GM12873 (cell line): Measurements from ENCODE around the gene CDH6.

ENCODE experiments used
- TF ChIP-seq, protein P1 (sequence below): IDR thresholded peaks from 2 replicates; pipeline ENCODE4 v1.5.1; 2012; ENCODE audit warnings: low read depth, mild to moderate bottlenecking, moderate library complexity, low read length, control low read depth; ENCODE audit not compliant: insufficient read depth; ENCODE audit errors: missing control alignments

The CDH6 gene

DNA sequence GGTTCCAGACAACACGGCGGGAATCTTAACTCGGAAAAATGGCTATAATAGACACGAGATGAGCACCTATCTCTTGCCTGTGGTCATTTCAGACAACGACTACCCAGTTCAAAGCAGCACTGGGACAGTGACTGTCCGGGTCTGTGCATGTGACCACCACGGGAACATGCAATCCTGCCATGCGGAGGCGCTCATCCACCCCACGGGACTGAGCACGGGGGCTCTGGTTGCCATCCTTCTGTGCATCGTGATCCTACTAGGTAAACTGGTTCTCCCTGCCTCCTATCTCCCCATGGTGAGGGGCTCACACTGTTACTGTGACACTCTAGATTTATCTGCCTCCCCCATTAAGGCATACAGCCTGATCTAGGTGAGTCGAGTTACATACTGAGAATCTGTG, 124.2 kb downstream of the CDH6 start:
- TF ChIP-seq, protein P1, sequence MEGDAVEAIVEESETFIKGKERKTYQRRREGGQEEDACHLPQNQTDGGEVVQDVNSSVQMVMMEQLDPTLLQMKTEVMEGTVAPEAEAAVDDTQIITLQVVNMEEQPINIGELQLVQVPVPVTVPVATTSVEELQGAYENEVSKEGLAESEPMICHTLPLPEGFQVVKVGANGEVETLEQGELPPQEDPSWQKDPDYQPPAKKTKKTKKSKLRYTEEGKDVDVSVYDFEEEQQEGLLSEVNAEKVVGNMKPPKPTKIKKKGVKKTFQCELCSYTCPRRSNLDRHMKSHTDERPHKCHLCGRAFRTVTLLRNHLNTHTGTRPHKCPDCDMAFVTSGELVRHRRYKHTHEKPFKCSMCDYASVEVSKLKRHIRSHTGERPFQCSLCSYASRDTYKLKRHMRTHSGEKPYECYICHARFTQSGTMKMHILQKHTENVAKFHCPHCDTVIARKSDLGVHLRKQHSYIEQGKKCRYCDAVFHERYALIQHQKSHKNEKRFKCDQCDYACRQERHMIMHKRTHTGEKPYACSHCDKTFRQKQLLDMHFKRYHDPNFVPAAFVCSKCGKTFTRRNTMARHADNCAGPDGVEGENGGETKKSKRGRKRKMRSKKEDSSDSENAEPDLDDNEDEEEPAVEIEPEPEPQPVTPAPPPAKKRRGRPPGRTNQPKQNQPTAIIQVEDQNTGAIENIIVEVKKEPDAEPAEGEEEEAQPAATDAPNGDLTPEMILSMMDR, result no peak

DNA sequence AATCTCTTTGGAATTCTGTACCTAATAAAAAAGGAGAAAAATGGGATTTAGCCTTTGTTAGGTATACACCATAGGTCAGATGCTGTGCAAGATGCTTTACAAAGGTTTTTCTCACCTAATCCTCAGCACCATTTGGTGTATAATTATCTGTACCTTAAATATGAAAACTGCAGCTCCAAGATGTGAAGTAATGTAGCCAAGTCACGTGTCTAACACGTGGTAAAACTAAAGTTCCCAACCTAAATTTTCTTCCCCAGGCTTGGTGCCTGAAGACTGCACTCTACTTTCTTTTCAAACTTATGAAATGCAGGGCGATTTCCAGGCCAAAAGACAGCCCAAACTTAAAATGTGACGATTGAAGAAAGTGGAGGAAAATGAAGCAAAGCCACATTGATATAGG, 125.8 kb downstream of the CDH6 start:
- TF ChIP-seq, protein P1, result no peak

DNA sequence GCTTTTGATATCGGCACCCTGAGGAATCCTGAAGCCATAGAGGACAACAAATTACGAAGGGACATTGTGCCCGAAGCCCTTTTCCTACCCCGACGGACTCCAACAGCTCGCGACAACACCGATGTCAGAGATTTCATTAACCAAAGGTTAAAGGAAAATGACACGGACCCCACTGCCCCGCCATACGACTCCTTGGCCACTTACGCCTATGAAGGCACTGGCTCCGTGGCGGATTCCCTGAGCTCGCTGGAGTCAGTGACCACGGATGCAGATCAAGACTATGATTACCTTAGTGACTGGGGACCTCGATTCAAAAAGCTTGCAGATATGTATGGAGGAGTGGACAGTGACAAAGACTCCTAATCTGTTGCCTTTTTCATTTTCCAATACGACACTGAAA, 129.5 kb downstream of the CDH6 start:
- TF ChIP-seq, protein P1, result no peak

DNA sequence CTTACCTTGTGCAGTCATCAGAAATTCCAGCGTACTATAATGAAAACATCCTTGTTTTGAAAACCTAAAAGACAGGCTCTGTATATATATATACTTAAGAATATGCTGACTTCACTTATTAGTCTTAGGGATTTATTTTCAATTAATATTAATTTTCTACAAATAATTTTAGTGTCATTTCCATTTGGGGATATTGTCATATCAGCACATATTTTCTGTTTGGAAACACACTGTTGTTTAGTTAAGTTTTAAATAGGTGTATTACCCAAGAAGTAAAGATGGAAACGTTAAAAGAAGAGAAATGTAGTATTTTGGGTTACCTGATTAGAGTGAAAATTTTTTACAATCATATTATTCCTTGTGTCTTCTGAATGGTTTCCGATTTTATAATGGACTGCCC, 131.4 kb downstream of the CDH6 start:
- TF ChIP-seq, protein P1, result no peak

DNA sequence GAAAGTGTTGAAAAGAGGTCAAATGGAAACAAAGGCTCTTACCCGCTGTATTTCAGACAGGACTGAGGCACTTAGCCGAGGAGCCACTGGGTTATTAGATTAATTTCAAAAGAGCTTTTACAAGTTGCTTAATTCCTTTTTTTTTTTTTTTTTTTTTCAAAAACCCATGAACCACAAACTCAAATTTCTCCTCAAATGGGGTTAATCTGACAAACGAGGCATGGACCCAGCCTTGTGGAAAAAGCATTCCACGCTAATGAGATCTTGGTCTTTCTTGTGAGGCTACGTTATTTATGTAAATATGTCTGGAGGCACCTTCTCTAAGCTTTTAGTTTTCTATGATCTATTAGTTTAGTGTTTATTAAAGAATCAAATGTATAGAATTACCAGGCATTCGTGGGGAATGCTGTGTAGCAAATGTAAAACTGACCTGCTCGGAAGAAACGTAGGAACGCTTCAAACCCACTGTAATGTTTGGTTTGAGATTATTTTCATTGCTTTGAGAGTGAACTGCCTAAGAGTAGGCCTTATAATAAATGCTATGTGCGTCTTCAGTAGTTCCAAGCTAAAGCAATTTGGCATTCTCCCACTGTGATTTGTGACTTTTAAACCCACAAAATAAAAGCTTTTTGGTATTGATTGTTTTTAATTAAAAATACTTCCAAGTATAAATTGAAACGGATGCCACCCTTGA, 134.7 kb downstream of the CDH6 start:
- TF ChIP-seq, protein P1, result no peak

DNA sequence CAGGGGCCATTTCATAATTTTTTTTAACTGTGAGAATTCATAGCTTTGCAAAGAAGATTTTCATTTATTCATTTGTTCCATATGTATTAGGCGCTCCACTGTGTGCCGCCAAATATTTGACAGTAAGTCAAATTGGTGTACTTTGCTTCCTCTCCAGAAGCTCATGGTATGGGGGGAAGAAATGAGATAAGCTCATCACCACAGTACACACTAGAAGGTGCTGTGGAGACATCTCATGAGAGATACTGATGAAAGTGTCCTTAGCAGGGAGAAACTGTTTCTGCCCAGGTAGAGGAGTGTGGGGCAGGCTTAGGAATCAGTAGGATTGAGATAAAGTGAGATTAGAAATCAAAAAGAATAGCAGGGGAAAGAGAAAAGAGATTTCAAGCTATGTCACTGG, 136.2 kb downstream of the CDH6 start:
- TF ChIP-seq, protein P1, result no peak

DNA sequence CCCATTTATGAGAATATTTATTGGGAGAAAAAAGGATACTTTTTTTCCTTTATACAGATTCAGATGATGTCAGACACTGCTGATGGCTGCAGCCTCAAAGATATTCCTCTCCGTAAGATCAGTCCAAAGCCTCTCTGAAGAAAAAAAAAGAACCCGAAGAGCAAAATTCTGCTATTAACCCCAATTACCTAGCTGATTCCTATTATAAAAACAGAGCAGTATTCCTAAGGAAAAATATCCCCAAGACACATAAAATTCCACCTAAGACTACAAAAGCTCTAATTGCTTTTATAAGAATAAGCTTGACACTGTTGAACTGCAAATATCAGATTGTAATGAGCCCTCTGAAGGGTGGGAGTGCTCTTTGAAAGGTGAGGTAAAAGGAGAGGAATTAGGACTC, 138.7 kb downstream of the CDH6 start:
- TF ChIP-seq, protein P1, result no peak
